ENCODE data around the gene SLC25A10. TPM values are rescaled to one million over a fixed set of nuclear protein-coding genes. Genes with fewer than 3 reads are reported as not detected.

SLC25A10 gene
- total and polyA plus RNA-seq, 5 donors from 2014 or later = 2.5 to 4.3 (median 3.4) TPM

GRCh38 chr17:81725439-81725838, 13.4 kb downstream of the SLC25A10 start:
- Histone ChIP-seq H3K9me3 (ENCODE audit: control insufficient read depth in 2 of 2, low read length in 2 of 2) (no peaks in the 10 kb centered on the region), H3K36me3 (ENCODE audit: control insufficient read depth, insufficient read depth, low read length) (no peaks in the 10 kb centered on the region), H3K27ac (ENCODE audit: insufficient read depth, low read length, poor library complexity, severe bottlenecking) (no peak overlapping the region), H3K4me1 (ENCODE audit: control insufficient read depth, insufficient read depth, low read length, poor library complexity, severe bottlenecking) (no peaks in the 10 kb centered on the region), H3K27me3 (ENCODE audit: control insufficient read depth, insufficient read depth, low read length) (no peaks in the 10 kb centered on the region), H3K4me3 (ENCODE audit: low read depth, low read length) (no peak overlapping the region)
- Mint-ChIP-seq H3K4me3 (no peak overlapping the region), H3K4me1 (no peaks in the 10 kb centered on the region), H3K27ac (no peak overlapping the region), H3K36me3 (no peaks in the 10 kb centered on the region), H3K27me3 (peaks cover 14% of the 10 kb centered on the region), H3K9me3 (peaks cover 0 to 3% (median 0%) of the 10 kb centered on the region in 7 donors)
- DNase-seq = no peak
- no peak for ATAC-seq (ENCODE audit: low read depth in 2 of 2)

- H3K36me3 ChIP-seq (ENCODE audit: control insufficient read depth, insufficient read depth, low read length) = no peaks in the 10 kb centered on the region
- Mint-ChIP-seq H3K27ac (peak overlapping the region in 1 of 3 donors; percentile 66), H3K27me3 (peaks cover 14% of the 10 kb centered on the region), H3K4me3 (no peak overlapping the region), H3K36me3 (no peaks in the 10 kb centered on the region), H3K9me3 (peaks cover 0 to 1% (median 0%) of the 10 kb centered on the region in 7 donors), H3K4me1 (no peaks in the 10 kb centered on the region)
- no peak overlapping the region for H3K27ac ChIP-seq (ENCODE audit: insufficient read depth, low read length, poor library complexity, severe bottlenecking)
- ATAC-seq (ENCODE audit: low read depth in 2 of 2) = no peak
- no peak for DNase-seq
- H3K4me3 ChIP-seq (ENCODE audit: low read depth, low read length) = no peak overlapping the region
- no peaks in the 10 kb centered on the region for H3K4me1 ChIP-seq (ENCODE audit: control insufficient read depth, insufficient read depth, low read length, poor library complexity, severe bottlenecking)
- no peaks in the 10 kb centered on the region for H3K9me3 ChIP-seq (ENCODE audit: control insufficient read depth in 2 of 2, low read length in 2 of 2)
- no peaks in the 10 kb centered on the region for H3K27me3 ChIP-seq (ENCODE audit: control insufficient read depth, insufficient read depth, low read length)
These were observed 13.9 kb downstream of the SLC25A10 start for GRCh38 chr17:81726004-81726403.

- Mint-ChIP-seq H3K9me3 (peaks cover 0 to 1% (median 0%) of the 10 kb centered on the region in 7 donors), H3K27ac (peak overlapping the region in 1 of 3 donors; percentile 9), H3K27me3 (peaks cover 17% of the 10 kb centered on the region), H3K4me3 (no peak overlapping the region), H3K4me1 (no peaks in the 10 kb centered on the region), H3K36me3 (no peaks in the 10 kb centered on the region)
- no peak for DNase-seq
- no peaks in the 10 kb centered on the region for H3K36me3 ChIP-seq (ENCODE audit: control insufficient read depth, insufficient read depth, low read length)
- H3K27ac ChIP-seq (ENCODE audit: insufficient read depth, low read length, poor library complexity, severe bottlenecking) = no peak overlapping the region
- H3K4me1 ChIP-seq (ENCODE audit: control insufficient read depth, insufficient read depth, low read length, poor library complexity, severe bottlenecking) = no peaks in the 10 kb centered on the region
- H3K4me3 ChIP-seq (ENCODE audit: low read depth, low read length) = no peak overlapping the region
- ATAC-seq (ENCODE audit: low read depth in 2 of 2) = no peak
- H3K9me3 ChIP-seq (ENCODE audit: control insufficient read depth in 2 of 2, low read length in 2 of 2) = no peaks in the 10 kb centered on the region
- no peaks in the 10 kb centered on the region for H3K27me3 ChIP-seq (ENCODE audit: control insufficient read depth, insufficient read depth, low read length)
These were observed 15.4 kb downstream of the SLC25A10 start for GRCh38 chr17:81727324-81728031.

- Histone ChIP-seq H3K27ac (ENCODE audit: insufficient read depth, low read length, poor library complexity, severe bottlenecking) (no peak overlapping the region), H3K36me3 (ENCODE audit: control insufficient read depth, insufficient read depth, low read length) (no peaks in the 10 kb centered on the region), H3K9me3 (ENCODE audit: control insufficient read depth in 2 of 2, low read length in 2 of 2) (no peaks in the 10 kb centered on the region), H3K4me1 (ENCODE audit: control insufficient read depth, insufficient read depth, low read length, poor library complexity, severe bottlenecking) (peaks cover 4% of the 10 kb centered on the region), H3K27me3 (ENCODE audit: control insufficient read depth, insufficient read depth, low read length) (no peaks in the 10 kb centered on the region), H3K4me3 (ENCODE audit: low read depth, low read length) (no peak overlapping the region)
- Mint-ChIP-seq H3K4me1 (peaks cover 0 to 10% (median 2%) of the 10 kb centered on the region in 4 donors), H3K27ac (peak overlapping the region in 1 of 3 donors; percentile 56), H3K36me3 (no peaks in the 10 kb centered on the region), H3K4me3 (no peak overlapping the region), H3K27me3 (peaks cover 29% of the 10 kb centered on the region), H3K9me3 (no peaks in the 10 kb centered on the region)
- peak in 2 of 3 donors; percentile 45 to 58 for DNase-seq
- peak; percentile 61 to 74 for ATAC-seq (ENCODE audit: low read depth in 2 of 2)
These were observed 21.7 kb downstream of the SLC25A10 start for GRCh38 chr17:81733507-81734404.

- Histone ChIP-seq H3K9me3 (ENCODE audit: control insufficient read depth in 2 of 2, low read length in 2 of 2) (no peaks in the 10 kb centered on the region), H3K36me3 (ENCODE audit: control insufficient read depth, insufficient read depth, low read length) (no peaks in the 10 kb centered on the region), H3K4me3 (ENCODE audit: low read depth, low read length) (no peak overlapping the region), H3K27me3 (ENCODE audit: control insufficient read depth, insufficient read depth, low read length) (no peaks in the 10 kb centered on the region), H3K27ac (ENCODE audit: insufficient read depth, low read length, poor library complexity, severe bottlenecking) (no peak overlapping the region), H3K4me1 (ENCODE audit: control insufficient read depth, insufficient read depth, low read length, poor library complexity, severe bottlenecking) (peaks cover 4% of the 10 kb centered on the region)
- DNase-seq (no peak), ATAC-seq (ENCODE audit: low read depth in 2 of 2) (no peak)
- H3K4me3 Mint-ChIP-seq = no peak overlapping the region
- H3K27me3 Mint-ChIP-seq = peaks cover 34% of the 10 kb centered on the region
- H3K27ac Mint-ChIP-seq = no peak overlapping the region
- H3K36me3 Mint-ChIP-seq = no peaks in the 10 kb centered on the region
- H3K4me1 Mint-ChIP-seq = peaks cover 0 to 10% (median 2%) of the 10 kb centered on the region in 4 donors
- H3K9me3 Mint-ChIP-seq = no peaks in the 10 kb centered on the region
These were observed 22.6 kb downstream of the SLC25A10 start for GRCh38 chr17:81734405-81735263.

GRCh38 chr17:81735264-81736102, 23.4 kb downstream of the SLC25A10 start:
- Mint-ChIP-seq H3K4me3 (peak overlapping the region in 1 of 4 donors; percentile 41), H3K36me3 (no peaks in the 10 kb centered on the region), H3K4me1 (peaks cover 0 to 10% (median 2%) of the 10 kb centered on the region in 4 donors), H3K27me3 (peaks cover 34% of the 10 kb centered on the region), H3K9me3 (no peaks in the 10 kb centered on the region), H3K27ac (peak overlapping the region in 1 of 3 donors; percentile 67)
- Histone ChIP-seq H3K36me3 (ENCODE audit: control insufficient read depth, insufficient read depth, low read length) (no peaks in the 10 kb centered on the region), H3K27me3 (ENCODE audit: control insufficient read depth, insufficient read depth, low read length) (no peaks in the 10 kb centered on the region), H3K4me1 (ENCODE audit: control insufficient read depth, insufficient read depth, low read length, poor library complexity, severe bottlenecking) (peaks cover 4% of the 10 kb centered on the region), H3K27ac (ENCODE audit: insufficient read depth, low read length, poor library complexity, severe bottlenecking) (no peak overlapping the region), H3K4me3 (ENCODE audit: low read depth, low read length) (no peak overlapping the region), H3K9me3 (ENCODE audit: control insufficient read depth in 2 of 2, low read length in 2 of 2) (no peaks in the 10 kb centered on the region)
- DNase-seq = no peak
- peak in 1 of 2 donors; percentile 48 for ATAC-seq (ENCODE audit: low read depth in 2 of 2)

Data from CD4-positive, CD25-positive, alpha-beta regulatory T cell (primary cell).